UCSD-AML1 (cell line): ENCODE results near the gene APOA4.

ENCODE experiments used
- DNase-seq: peaks from one replicate; lab custom pipeline; 2025; ENCODE audit not compliant: unreplicated experiment; lab: John Stamatoyannopoulos, UW

Gene APOA4

GRCh38 chr11:116831790-116832349 is 8.8 kb upstream of the APOA4 start:
- DNase-seq, result no peak

- no peak for DNase-seq
These were observed 7.2 kb upstream of the APOA4 start for GRCh38 chr11:116830184-116830912.

- no peak for DNase-seq
These were observed 6.5 kb upstream of the APOA4 start, which contains the start of gene APOC3 for GRCh38 chr11:116829525-116830183. Gene APOC3, plus strand, starts transcription at chr11:116829907. Its CDS starts 676 bp downstream, at chr11:116830583.

GRCh38 chr11:116828632-116829524 is 5.8 kb upstream of the APOA4 start:
- no peak for DNase-seq

- no peak for DNase-seq
These were observed 4.4 kb upstream of the APOA4 start for GRCh38 chr11:116827461-116827860.

GRCh38 chr11:116826751-116827431 is 3.8 kb upstream of the APOA4 start:
- DNase-seq, result no peak

- DNase-seq, result no peak
These were observed 3.0 kb upstream of the APOA4 start for GRCh38 chr11:116825854-116826750.

- no peak for DNase-seq
These were observed 2.3 kb upstream of the APOA4 start for GRCh38 chr11:116825434-116825833.

GRCh38 chr11:116822575-116822974 is 529 bp downstream of the APOA4 start:
- DNase-seq, result no peak

GRCh38 chr11:116821050-116821918 is 1.8 kb downstream of the APOA4 start:
- no peak for DNase-seq

- no peak for DNase-seq
These were observed 4.1 kb downstream of the APOA4 start for GRCh38 chr11:116819049-116819448.

GRCh38 chr11:116814502-116814901 is 8.6 kb downstream of the APOA4 start:
- DNase-seq, result no peak

GRCh38 chr11:116813781-116814471 is 9.2 kb downstream of the APOA4 start:
- DNase-seq, result no peak

GRCh38 chr11:116813170-116813569 is 9.9 kb downstream of the APOA4 start:
- DNase-seq, result no peak

- no peak for DNase-seq
These were observed 11.0 kb downstream of the APOA4 start for GRCh38 chr11:116812109-116812508.

GRCh38 chr11:116811194-116811593 is 11.9 kb downstream of the APOA4 start:
- no peak for DNase-seq

- no peak for DNase-seq
These were observed 14.6 kb downstream of the APOA4 start for GRCh38 chr11:116808262-116809175.
